OCI-LY7 (cell line): ENCODE results near the gene LPAR1.

Source experiments
- EZH2phosphoT487 ChIP-seq: fragments of 200-600 bp; sonication (generic); IDR thresholded peaks from 2 replicates; pipeline ENCODE4 v1.6.1; 2018; ENCODE audit warnings: low read depth, borderline replicate concordance, mild to moderate bottlenecking, mixed run types, antibody characterized with exemption, low read length, moderate library complexity, mixed read lengths
- TF ChIP-seq, protein P1 (sequence below): fragments of 200-600 bp; sonication (generic); conservative IDR thresholded peaks from 2 replicates; pipeline ENCODE4 v1.5.1; 2014; ENCODE audit warnings: mild to moderate bottlenecking, antibody characterized with exemption, low read length, moderate library complexity, mixed read lengths

- TF ChIP-seq, protein P1, sequence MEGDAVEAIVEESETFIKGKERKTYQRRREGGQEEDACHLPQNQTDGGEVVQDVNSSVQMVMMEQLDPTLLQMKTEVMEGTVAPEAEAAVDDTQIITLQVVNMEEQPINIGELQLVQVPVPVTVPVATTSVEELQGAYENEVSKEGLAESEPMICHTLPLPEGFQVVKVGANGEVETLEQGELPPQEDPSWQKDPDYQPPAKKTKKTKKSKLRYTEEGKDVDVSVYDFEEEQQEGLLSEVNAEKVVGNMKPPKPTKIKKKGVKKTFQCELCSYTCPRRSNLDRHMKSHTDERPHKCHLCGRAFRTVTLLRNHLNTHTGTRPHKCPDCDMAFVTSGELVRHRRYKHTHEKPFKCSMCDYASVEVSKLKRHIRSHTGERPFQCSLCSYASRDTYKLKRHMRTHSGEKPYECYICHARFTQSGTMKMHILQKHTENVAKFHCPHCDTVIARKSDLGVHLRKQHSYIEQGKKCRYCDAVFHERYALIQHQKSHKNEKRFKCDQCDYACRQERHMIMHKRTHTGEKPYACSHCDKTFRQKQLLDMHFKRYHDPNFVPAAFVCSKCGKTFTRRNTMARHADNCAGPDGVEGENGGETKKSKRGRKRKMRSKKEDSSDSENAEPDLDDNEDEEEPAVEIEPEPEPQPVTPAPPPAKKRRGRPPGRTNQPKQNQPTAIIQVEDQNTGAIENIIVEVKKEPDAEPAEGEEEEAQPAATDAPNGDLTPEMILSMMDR: no peak
- TF ChIP-seq EZH2phosphoT487: no peak
These were observed 190.6 kb downstream of the LPAR1 start for GRCh38 chr9:110847671-110848070.
